ENCODE measurements around the gene UBE4A.
"Not testable (repeated sequence)": the region's sequence is repeated elsewhere in the genome, so short reads cannot be mapped to it uniquely, and the experiment has no call there.

Gene UBE4A

GRCh38 chr11:118397448-118397847, 38.0 kb downstream of the UBE4A start:
- TF ChIP-seq JUND (IDR thresholded peaks at IDR 0.05; ENCODE audit: low read depth) = no peak
- DNase-seq (ENCODE audit: low read depth in 1 of 2, low spot score in 1 of 2) = no peak
- in situ Hi-C loops (cut with HindIII; ENCODE audit: low pct_unique_long_range_greater_than_20kb, low sequenced_read_pairs) = no loop called here

- no peak for DNase-seq (ENCODE audit: low read depth in 1 of 2, low spot score in 1 of 2)
- in situ Hi-C loops (cut with HindIII; ENCODE audit: low pct_unique_long_range_greater_than_20kb, low sequenced_read_pairs) = no loop called here
- TF ChIP-seq JUND (IDR thresholded peaks at IDR 0.05; ENCODE audit: low read depth) = no peak
These were observed 39.6 kb downstream of the UBE4A start for GRCh38 chr11:118398791-118399559.

- in situ Hi-C loops (cut with HindIII; ENCODE audit: low pct_unique_long_range_greater_than_20kb, low sequenced_read_pairs) = no loop called here
- DNase-seq (ENCODE audit: low read depth in 1 of 2, low spot score in 1 of 2) = peak; percentile 89 to 93
- TF ChIP-seq JUND (IDR thresholded peaks at IDR 0.05; ENCODE audit: low read depth) = no peak
These were observed 41.9 kb downstream of the UBE4A start, which contains the start of gene ATP5MG for GRCh38 chr11:118401151-118401879. ATP5MG (plus strand) TSS chr11:118401606; CDS start chr11:118401666, 60 bp downstream.

- no peak for TF ChIP-seq JUND (IDR thresholded peaks at IDR 0.05; ENCODE audit: low read depth)
- in situ Hi-C loops (cut with HindIII; ENCODE audit: low pct_unique_long_range_greater_than_20kb, low sequenced_read_pairs) = no loop called here
- DNase-seq (ENCODE audit: low read depth in 1 of 2, low spot score in 1 of 2) = peak in 1 of 2 experiments; percentile 38
These were observed 42.6 kb downstream of the UBE4A start for GRCh38 chr11:118401880-118402590.

- DNase-seq (ENCODE audit: low read depth in 1 of 2, low spot score in 1 of 2); in situ Hi-C loops (cut with HindIII; ENCODE audit: low pct_unique_long_range_greater_than_20kb, low sequenced_read_pairs): not testable (repeated sequence)
These were observed 43.2 kb downstream of the UBE4A start for GRCh38 chr11:118402594-118402993.

- DNase-seq (ENCODE audit: low read depth in 1 of 2, low spot score in 1 of 2) = no peak
- in situ Hi-C loops (cut with HindIII; ENCODE audit: low pct_unique_long_range_greater_than_20kb, low sequenced_read_pairs) = no loop called here
- TF ChIP-seq JUND (IDR thresholded peaks at IDR 0.05; ENCODE audit: low read depth) = no peak
These were observed 47.3 kb downstream of the UBE4A start for GRCh38 chr11:118406599-118407166.

GRCh38 chr11:118410055-118410745, 50.8 kb downstream of the UBE4A start:
- no peak for DNase-seq (ENCODE audit: low read depth in 1 of 2, low spot score in 1 of 2)
- in situ Hi-C loops (cut with HindIII; ENCODE audit: low pct_unique_long_range_greater_than_20kb, low sequenced_read_pairs) = no loop called here
- TF ChIP-seq JUND (IDR thresholded peaks at IDR 0.05; ENCODE audit: low read depth) = no peak

- in situ Hi-C loops (cut with HindIII; ENCODE audit: low pct_unique_long_range_greater_than_20kb, low sequenced_read_pairs) = no loop called here
- no peak for TF ChIP-seq JUND (IDR thresholded peaks at IDR 0.05; ENCODE audit: low read depth)
- no peak for DNase-seq (ENCODE audit: low read depth in 1 of 2, low spot score in 1 of 2)
These were observed 52.1 kb downstream of the UBE4A start for GRCh38 chr11:118411530-118411929.

GRCh38 chr11:118412921-118413320, 53.5 kb downstream of the UBE4A start:
- DNase-seq (ENCODE audit: low read depth in 1 of 2, low spot score in 1 of 2) = no peak
- TF ChIP-seq JUND (IDR thresholded peaks at IDR 0.05; ENCODE audit: low read depth) = no peak
- in situ Hi-C loops (cut with HindIII; ENCODE audit: low pct_unique_long_range_greater_than_20kb, low sequenced_read_pairs) = no loop called here

GRCh38 chr11:118415062-118415738, 55.8 kb downstream of the UBE4A start:
- no peak for DNase-seq (ENCODE audit: low read depth in 1 of 2, low spot score in 1 of 2)
- in situ Hi-C loops (cut with HindIII; ENCODE audit: low pct_unique_long_range_greater_than_20kb, low sequenced_read_pairs) = no loop called here
- TF ChIP-seq JUND (IDR thresholded peaks at IDR 0.05; ENCODE audit: low read depth) = no peak

- DNase-seq (ENCODE audit: low read depth in 1 of 2, low spot score in 1 of 2) = peak in 1 of 2 experiments; percentile 48
- TF ChIP-seq JUND (IDR thresholded peaks at IDR 0.05; ENCODE audit: low read depth) = 0 out of 2 replicates have a peak, but pooled peaks have one; percentile 40
- in situ Hi-C loops (cut with HindIII; ENCODE audit: low pct_unique_long_range_greater_than_20kb, low sequenced_read_pairs) = no loop called here
These were observed 56.3 kb downstream of the UBE4A start for GRCh38 chr11:118415739-118416068.

- in situ Hi-C loops (cut with HindIII; ENCODE audit: low pct_unique_long_range_greater_than_20kb, low sequenced_read_pairs); DNase-seq (ENCODE audit: low read depth in 1 of 2, low spot score in 1 of 2): not testable (repeated sequence)
These were observed 57.5 kb downstream of the UBE4A start for GRCh38 chr11:118416900-118417299.
